Measurements from ENCODE around the gene ACVR2A. TPM values are rescaled to one million over a fixed set of nuclear protein-coding genes. Genes with fewer than 3 reads are reported as not detected.

The ACVR2A gene
- total and polyA plus RNA-seq, 2 donors (not counting 1 experiment from before 2014, with no cell fraction given), result 0.91 to 2.0 TPM

GRCh38 chr2:147925886-147926285, 81.1 kb downstream of the ACVR2A start:
- H3K27ac Mint-ChIP-seq, result no peak overlapping the region

GRCh38 chr2:147927053-147927588, 82.3 kb downstream of the ACVR2A start:
- Mint-ChIP-seq H3K27me3 (no peaks in the 10 kb centered on the region), H3K27ac (no peak overlapping the region), H3K9me3 (ENCODE audit: insufficient read depth) (no peaks in the 10 kb centered on the region), H3K4me1 (no peaks in the 10 kb centered on the region), H3K4me3 (no peak overlapping the region)
- no peaks in the 10 kb centered on the region for H4K20me1 ChIP-seq (ENCODE audit: control insufficient read depth, insufficient read depth, low read length, poor library complexity, severe bottlenecking)
- no peak overlapping the region for H3K4me3 ChIP-seq (ENCODE audit: control extremely low read depth in 1 of 5, extremely low read depth in 1 of 5, insufficient read depth in 1 of 5, low read depth in 2 of 5, low read length in 4 of 5)
- no peaks in the 10 kb centered on the region for H3K79me2 ChIP-seq (ENCODE audit: control insufficient read depth, insufficient read depth, low read length)
- H3K27me3 ChIP-seq (replicated peaks in 1 of 4; ENCODE audit: control extremely low read depth in 1 of 4, control insufficient read depth in 3 of 4, insufficient read depth in 4 of 4, low read length in 3 of 4), result no peaks in the 10 kb centered on the region
- ChIA-PET CTCF (no interaction called here), POLR2A (no interaction called here)
- no peak overlapping the region for H3K27ac ChIP-seq (ENCODE audit: low read length in 2 of 2)
- H3K9me3 ChIP-seq (ENCODE audit: control extremely low read depth in 1 of 3, control insufficient read depth in 2 of 3, insufficient read depth in 1 of 3, low read length in 2 of 3), result no peaks in the 10 kb centered on the region
- no peak overlapping the region for H2AFZ ChIP-seq (ENCODE audit: insufficient read depth, low read depth, low read length, poor library complexity, severe bottlenecking)
- H3K9ac ChIP-seq (ENCODE audit: low read length), result no peak overlapping the region
- no peaks in the 10 kb centered on the region for H3K36me3 ChIP-seq (replicated peaks in 1 of 2; ENCODE audit: control extremely low read depth in 1 of 2, control insufficient read depth in 1 of 2, extremely low read depth in 1 of 2, insufficient read depth in 2 of 2, low read length in 1 of 2)
- H3K4me1 ChIP-seq (ENCODE audit: control insufficient read depth in 2 of 2, insufficient read depth in 2 of 2, low read length in 2 of 2), result no peaks in the 10 kb centered on the region
- TF ChIP-seq, protein P1, sequence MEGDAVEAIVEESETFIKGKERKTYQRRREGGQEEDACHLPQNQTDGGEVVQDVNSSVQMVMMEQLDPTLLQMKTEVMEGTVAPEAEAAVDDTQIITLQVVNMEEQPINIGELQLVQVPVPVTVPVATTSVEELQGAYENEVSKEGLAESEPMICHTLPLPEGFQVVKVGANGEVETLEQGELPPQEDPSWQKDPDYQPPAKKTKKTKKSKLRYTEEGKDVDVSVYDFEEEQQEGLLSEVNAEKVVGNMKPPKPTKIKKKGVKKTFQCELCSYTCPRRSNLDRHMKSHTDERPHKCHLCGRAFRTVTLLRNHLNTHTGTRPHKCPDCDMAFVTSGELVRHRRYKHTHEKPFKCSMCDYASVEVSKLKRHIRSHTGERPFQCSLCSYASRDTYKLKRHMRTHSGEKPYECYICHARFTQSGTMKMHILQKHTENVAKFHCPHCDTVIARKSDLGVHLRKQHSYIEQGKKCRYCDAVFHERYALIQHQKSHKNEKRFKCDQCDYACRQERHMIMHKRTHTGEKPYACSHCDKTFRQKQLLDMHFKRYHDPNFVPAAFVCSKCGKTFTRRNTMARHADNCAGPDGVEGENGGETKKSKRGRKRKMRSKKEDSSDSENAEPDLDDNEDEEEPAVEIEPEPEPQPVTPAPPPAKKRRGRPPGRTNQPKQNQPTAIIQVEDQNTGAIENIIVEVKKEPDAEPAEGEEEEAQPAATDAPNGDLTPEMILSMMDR (IDR thresholded peaks at IDR 0.05), result no peak
- no peak for TF ChIP-seq EZH2 (IDR thresholded peaks at IDR 0.05; ENCODE audit: borderline replicate concordance, insufficient read depth, low read depth, low read length, poor library complexity, severe bottlenecking)
- DNase-seq (no peak), ATAC-seq (ENCODE audit: low read depth) (no peak)
- WGBS (ENCODE audit: insufficient coverage), result 100% methylated on average over 1 of the region's 4 CpGs
- intact Hi-C loops (cut with micrococcal nuclease), result no loop called here
- no peak overlapping the region for H3K4me2 ChIP-seq (replicated peaks; ENCODE audit: low read depth, low read length, poor library complexity, severe bottlenecking)

More at GRCh38 chr2:147925886-147926285, 81.1 kb downstream of the ACVR2A start:
- no peaks in the 10 kb centered on the region for H3K36me3 ChIP-seq (replicated peaks in 1 of 2; ENCODE audit: control extremely low read depth in 1 of 2, control insufficient read depth in 1 of 2, extremely low read depth in 1 of 2, insufficient read depth in 2 of 2, low read length in 1 of 2)
- DNase-seq, result no peak
- intact Hi-C loops (cut with micrococcal nuclease), result no loop called here
- ATAC-seq (ENCODE audit: low read depth), result no peak
- no peaks in the 10 kb centered on the region for H4K20me1 ChIP-seq (ENCODE audit: control insufficient read depth, insufficient read depth, low read length, poor library complexity, severe bottlenecking)
- no peak overlapping the region for H3K9ac ChIP-seq (ENCODE audit: low read length)
- ChIA-PET POLR2A (no interaction called here), CTCF (no interaction called here)
- Mint-ChIP-seq H3K9me3 (ENCODE audit: insufficient read depth) (no peaks in the 10 kb centered on the region), H3K4me1 (no peaks in the 10 kb centered on the region), H3K27me3 (no peaks in the 10 kb centered on the region), H3K4me3 (no peak overlapping the region)
- no peak overlapping the region for H3K4me2 ChIP-seq (replicated peaks; ENCODE audit: low read depth, low read length, poor library complexity, severe bottlenecking)
- H3K4me3 ChIP-seq (ENCODE audit: control extremely low read depth in 1 of 5, extremely low read depth in 1 of 5, insufficient read depth in 1 of 5, low read depth in 2 of 5, low read length in 4 of 5), result no peak overlapping the region
- H3K4me1 ChIP-seq (ENCODE audit: control insufficient read depth in 2 of 2, insufficient read depth in 2 of 2, low read length in 2 of 2), result no peaks in the 10 kb centered on the region
- H3K27ac ChIP-seq (ENCODE audit: low read length in 2 of 2), result no peak overlapping the region
- H3K9me3 ChIP-seq (ENCODE audit: control extremely low read depth in 1 of 3, control insufficient read depth in 2 of 3, insufficient read depth in 1 of 3, low read length in 2 of 3), result no peaks in the 10 kb centered on the region
- no peaks in the 10 kb centered on the region for H3K79me2 ChIP-seq (ENCODE audit: control insufficient read depth, insufficient read depth, low read length)
- H2AFZ ChIP-seq (ENCODE audit: insufficient read depth, low read depth, low read length, poor library complexity, severe bottlenecking), result no peak overlapping the region
- TF ChIP-seq, protein P1 (IDR thresholded peaks at IDR 0.05), result no peak
- TF ChIP-seq EZH2 (IDR thresholded peaks at IDR 0.05; ENCODE audit: borderline replicate concordance, insufficient read depth, low read depth, low read length, poor library complexity, severe bottlenecking), result no peak
- H3K27me3 ChIP-seq (replicated peaks in 1 of 4; ENCODE audit: control extremely low read depth in 1 of 4, control insufficient read depth in 3 of 4, insufficient read depth in 4 of 4, low read length in 3 of 4), result no peaks in the 10 kb centered on the region
